ENCODE data around the gene ZNF622.

ZNF622 gene

DNA sequence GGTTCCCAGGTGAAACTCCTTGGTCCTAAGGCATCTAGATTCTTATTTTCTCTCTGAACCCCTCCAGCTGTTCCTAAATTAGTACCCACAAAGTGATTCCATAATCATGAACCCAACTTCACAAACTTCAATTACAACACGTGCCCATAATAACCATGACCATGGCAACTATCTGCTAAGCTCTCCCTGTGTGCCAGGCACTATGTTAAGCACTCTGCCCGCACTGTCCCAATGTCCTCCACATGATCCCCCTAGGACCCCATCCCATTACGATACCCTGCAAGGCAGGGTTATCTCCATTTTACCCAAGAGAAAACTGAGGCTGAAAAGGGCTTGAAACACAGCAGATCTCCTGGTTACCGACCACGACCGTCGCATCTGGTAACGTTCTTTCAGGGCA lies 25.3 kb upstream of the ZNF622 start:
- no peaks in the 10 kb centered on the region for H3K4me1 ChIP-seq (ENCODE audit: control insufficient read depth in 2 of 2, insufficient read depth in 1 of 2, low read depth in 1 of 2, low read length in 2 of 2)
- no peak overlapping the region for H3K4me2 ChIP-seq (ENCODE audit: insufficient read depth, low read length, poor library complexity, severe bottlenecking)
- H3K79me1 ChIP-seq (ENCODE audit: low read depth, low read length), result no peaks in the 10 kb centered on the region
- H2BK15ac ChIP-seq (ENCODE audit: low read length), result no peak overlapping the region
- DNase-seq (ENCODE audit: low spot score), result no peak
- peaks cover 0 to 11% (median 0%) of the 10 kb centered on the region in 3 experiments for H3K27me3 ChIP-seq (ENCODE audit: control insufficient read depth in 3 of 3, insufficient read depth in 3 of 3, low read depth in 1 of 3, low read length in 3 of 3)
- H2AK5ac ChIP-seq (ENCODE audit: low read depth, low read length), result no peak overlapping the region
- H2BK120ac ChIP-seq (ENCODE audit: low read depth, low read length), result no peak overlapping the region
- no peak overlapping the region for H3K4me3 ChIP-seq (ENCODE audit: low read length in 2 of 2)
- H3K18ac ChIP-seq (ENCODE audit: low read length), result no peak overlapping the region
- H2AFZ ChIP-seq (ENCODE audit: low read length), result no peak overlapping the region
- H3K9ac ChIP-seq (ENCODE audit: low read depth, low read length, poor library complexity), result no peak overlapping the region
- H3K9me3 ChIP-seq (replicated peaks in 1 of 2; ENCODE audit: control insufficient read depth in 2 of 2, insufficient read depth in 1 of 2, low read depth in 1 of 2, low read length in 2 of 2), result peaks cover 0 to 3% of the 10 kb centered on the region in 2 donors
- no peak overlapping the region for H4K91ac ChIP-seq (ENCODE audit: low read depth, low read length, poor library complexity)
- no peak overlapping the region for H2BK12ac ChIP-seq (ENCODE audit: low read length)
- H3K36me3 ChIP-seq (replicated peaks in 1 of 2; ENCODE audit: control insufficient read depth in 2 of 2, insufficient read depth in 2 of 2, low read length in 2 of 2), result no peaks in the 10 kb centered on the region
- no peak overlapping the region for H3K23ac ChIP-seq (ENCODE audit: low read depth, low read length, poor library complexity)
- WGBS, 2 donors (ENCODE audit: extremely low coverage in 2 of 2, insufficient read length in 2 of 2, insufficient replicate concordance in 1 of 2), result no CpG with 5 or more reads among the region's 8 CpGs
- no peak overlapping the region for H3K4ac ChIP-seq (ENCODE audit: low read length)
- no peak overlapping the region for H3K27ac ChIP-seq (replicated peaks; ENCODE audit: low read length)
- no peak overlapping the region for H2BK5ac ChIP-seq (ENCODE audit: low read length)
- no peak overlapping the region for H3K14ac ChIP-seq (ENCODE audit: low read length)
- H4K8ac ChIP-seq (ENCODE audit: low read depth, low read length), result no peak overlapping the region

DNA sequence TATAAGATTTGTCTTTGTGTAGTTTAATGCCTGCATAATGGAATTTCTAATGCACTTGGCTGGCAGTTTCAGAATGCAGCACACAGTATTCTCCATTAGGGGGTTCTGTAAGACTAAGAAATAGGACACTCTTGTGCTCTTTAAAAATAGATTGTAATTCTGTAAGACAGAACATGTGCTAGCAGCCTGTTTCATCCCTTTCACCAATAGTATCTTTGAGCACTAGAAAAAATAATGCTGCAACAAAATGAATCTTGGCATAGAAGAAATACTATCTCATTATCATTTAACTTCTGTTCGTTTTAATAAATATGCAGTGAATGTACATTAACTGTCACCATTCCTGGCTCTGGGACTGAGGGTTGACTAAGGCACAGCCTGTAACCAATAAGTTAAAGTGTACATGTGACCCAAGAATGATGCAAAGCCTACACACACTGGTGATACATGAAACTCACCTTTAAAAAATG lies 23.8 kb upstream of the ZNF622 start:
- no peaks in the 10 kb centered on the region for H3K36me3 ChIP-seq (replicated peaks in 1 of 2; ENCODE audit: control insufficient read depth in 2 of 2, insufficient read depth in 2 of 2, low read length in 2 of 2)
- no peak overlapping the region for H3K14ac ChIP-seq (ENCODE audit: low read length)
- DNase-seq (ENCODE audit: low spot score), result no peak
- no peak overlapping the region for H3K9ac ChIP-seq (ENCODE audit: low read depth, low read length, poor library complexity)
- H2BK12ac ChIP-seq (ENCODE audit: low read length), result no peak overlapping the region
- H4K91ac ChIP-seq (ENCODE audit: low read depth, low read length, poor library complexity), result no peak overlapping the region
- no peak overlapping the region for H2AK5ac ChIP-seq (ENCODE audit: low read depth, low read length)
- no peak overlapping the region for H2BK120ac ChIP-seq (ENCODE audit: low read depth, low read length)
- no CpG with 5 or more reads among the region's 1 CpG for WGBS, 2 donors (ENCODE audit: extremely low coverage in 2 of 2, insufficient read length in 2 of 2, insufficient replicate concordance in 1 of 2)
- no peak overlapping the region for H3K18ac ChIP-seq (ENCODE audit: low read length)
- H3K9me3 ChIP-seq (replicated peaks in 1 of 2; ENCODE audit: control insufficient read depth in 2 of 2, insufficient read depth in 1 of 2, low read depth in 1 of 2, low read length in 2 of 2), result no peaks in the 10 kb centered on the region
- H3K4me2 ChIP-seq (ENCODE audit: insufficient read depth, low read length, poor library complexity, severe bottlenecking), result no peak overlapping the region
- no peak overlapping the region for H3K23ac ChIP-seq (ENCODE audit: low read depth, low read length, poor library complexity)
- H2BK5ac ChIP-seq (ENCODE audit: low read length), result no peak overlapping the region
- no peak overlapping the region for H3K4me3 ChIP-seq (ENCODE audit: low read length in 2 of 2)
- peaks cover 0 to 11% (median 0%) of the 10 kb centered on the region in 3 experiments for H3K27me3 ChIP-seq (ENCODE audit: control insufficient read depth in 3 of 3, insufficient read depth in 3 of 3, low read depth in 1 of 3, low read length in 3 of 3)
- H4K8ac ChIP-seq (ENCODE audit: low read depth, low read length), result no peak overlapping the region
- no peaks in the 10 kb centered on the region for H3K79me1 ChIP-seq (ENCODE audit: low read depth, low read length)
- no peak overlapping the region for H2AFZ ChIP-seq (ENCODE audit: low read length)
- H2BK15ac ChIP-seq (ENCODE audit: low read length), result no peak overlapping the region
- no peaks in the 10 kb centered on the region for H3K4me1 ChIP-seq (ENCODE audit: control insufficient read depth in 2 of 2, insufficient read depth in 1 of 2, low read depth in 1 of 2, low read length in 2 of 2)
- no peak overlapping the region for H3K4ac ChIP-seq (ENCODE audit: low read length)
- H3K27ac ChIP-seq (replicated peaks; ENCODE audit: low read length), result no peak overlapping the region

GRCh38 chr5:16487456-16487855 lies 21.9 kb upstream of the ZNF622 start:
- Histone ChIP-seq H3K4me3 (ENCODE audit: low read length in 2 of 2) (no peak overlapping the region), H3K36me3 (replicated peaks in 1 of 2; ENCODE audit: control insufficient read depth in 2 of 2, insufficient read depth in 2 of 2, low read length in 2 of 2) (no peaks in the 10 kb centered on the region), H3K18ac (ENCODE audit: low read length) (no peak overlapping the region), H4K91ac (ENCODE audit: low read depth, low read length, poor library complexity) (no peak overlapping the region), H3K27ac (replicated peaks; ENCODE audit: low read length) (no peak overlapping the region), H3K9ac (ENCODE audit: low read depth, low read length, poor library complexity) (no peak overlapping the region), H2BK5ac (ENCODE audit: low read length) (no peak overlapping the region), H2AK5ac (ENCODE audit: low read depth, low read length) (no peak overlapping the region), H2BK120ac (ENCODE audit: low read depth, low read length) (no peak overlapping the region), H2BK12ac (ENCODE audit: low read length) (no peak overlapping the region), H3K27me3 (ENCODE audit: control insufficient read depth in 3 of 3, insufficient read depth in 3 of 3, low read depth in 1 of 3, low read length in 3 of 3) (peaks cover 0 to 8% (median 0%) of the 10 kb centered on the region in 3 experiments), H3K9me3 (replicated peaks in 1 of 2; ENCODE audit: control insufficient read depth in 2 of 2, insufficient read depth in 1 of 2, low read depth in 1 of 2, low read length in 2 of 2) (no peaks in the 10 kb centered on the region), H3K4me1 (ENCODE audit: control insufficient read depth in 2 of 2, insufficient read depth in 1 of 2, low read depth in 1 of 2, low read length in 2 of 2) (no peaks in the 10 kb centered on the region), H3K23ac (ENCODE audit: low read depth, low read length, poor library complexity) (no peak overlapping the region), H3K4ac (ENCODE audit: low read length) (no peak overlapping the region), H3K14ac (ENCODE audit: low read length) (no peak overlapping the region), H3K4me2 (ENCODE audit: insufficient read depth, low read length, poor library complexity, severe bottlenecking) (no peak overlapping the region), H3K79me1 (ENCODE audit: low read depth, low read length) (no peaks in the 10 kb centered on the region), H4K8ac (ENCODE audit: low read depth, low read length) (no peak overlapping the region), H2BK15ac (ENCODE audit: low read length) (no peak overlapping the region), H2AFZ (ENCODE audit: low read length) (no peak overlapping the region)
- DNase-seq (ENCODE audit: low spot score), result no peak
- no CpG with 5 or more reads among the region's 2 CpGs for WGBS, 2 donors (ENCODE audit: extremely low coverage in 2 of 2, insufficient read length in 2 of 2, insufficient replicate concordance in 1 of 2)

GRCh38 chr5:16486711-16487111 lies 21.1 kb upstream of the ZNF622 start:
- Histone ChIP-seq H3K9ac (ENCODE audit: low read depth, low read length, poor library complexity) (no peak overlapping the region), H3K27me3 (ENCODE audit: control insufficient read depth in 3 of 3, insufficient read depth in 3 of 3, low read depth in 1 of 3, low read length in 3 of 3) (peaks cover 0 to 8% (median 0%) of the 10 kb centered on the region in 3 experiments), H3K4me1 (ENCODE audit: control insufficient read depth in 2 of 2, insufficient read depth in 1 of 2, low read depth in 1 of 2, low read length in 2 of 2) (no peaks in the 10 kb centered on the region), H3K23ac (ENCODE audit: low read depth, low read length, poor library complexity) (no peak overlapping the region), H2BK5ac (ENCODE audit: low read length) (no peak overlapping the region), H3K9me3 (replicated peaks in 1 of 2; ENCODE audit: control insufficient read depth in 2 of 2, insufficient read depth in 1 of 2, low read depth in 1 of 2, low read length in 2 of 2) (no peaks in the 10 kb centered on the region), H2AK5ac (ENCODE audit: low read depth, low read length) (no peak overlapping the region), H2BK15ac (ENCODE audit: low read length) (no peak overlapping the region), H3K14ac (ENCODE audit: low read length) (no peak overlapping the region), H3K4me3 (ENCODE audit: low read length in 2 of 2) (no peak overlapping the region), H3K4me2 (ENCODE audit: insufficient read depth, low read length, poor library complexity, severe bottlenecking) (no peak overlapping the region), H4K8ac (ENCODE audit: low read depth, low read length) (no peak overlapping the region), H4K91ac (ENCODE audit: low read depth, low read length, poor library complexity) (no peak overlapping the region), H2BK120ac (ENCODE audit: low read depth, low read length) (no peak overlapping the region), H2BK12ac (ENCODE audit: low read length) (no peak overlapping the region), H3K79me1 (ENCODE audit: low read depth, low read length) (no peaks in the 10 kb centered on the region), H2AFZ (ENCODE audit: low read length) (no peak overlapping the region), H3K4ac (ENCODE audit: low read length) (no peak overlapping the region), H3K27ac (replicated peaks; ENCODE audit: low read length) (no peak overlapping the region), H3K18ac (ENCODE audit: low read length) (no peak overlapping the region), H3K36me3 (replicated peaks in 1 of 2; ENCODE audit: control insufficient read depth in 2 of 2, insufficient read depth in 2 of 2, low read length in 2 of 2) (no peaks in the 10 kb centered on the region)
- no CpG with 5 or more reads among the region's 4 CpGs for WGBS, 2 donors (ENCODE audit: extremely low coverage in 2 of 2, insufficient read length in 2 of 2, insufficient replicate concordance in 1 of 2)
- DNase-seq (ENCODE audit: low spot score), result no peak

All from neuronal stem cell (in vitro differentiated cells).